ENCODE results near the gene LYG2. TPM values are rescaled to one million over a fixed set of nuclear protein-coding genes. Genes with fewer than 3 reads are reported as not detected.
"Not testable (repeated sequence)": the region's sequence is repeated elsewhere in the genome, so short reads cannot be mapped to it uniquely, and the experiment has no call there.

The LYG2 gene
- total RNA-seq, 1 donor from 2014 or later, result not detected

GRCh38 chr2:99279969-99280695, 24.7 kb upstream of the LYG2 start:
- TF ChIP-seq CTCF (IDR thresholded peaks at IDR 0.05), result no peak
- Histone ChIP-seq H3K4me1 (no peaks in the 10 kb centered on the region), H3K27ac (no peak overlapping the region), H3K9me3 (no peaks in the 10 kb centered on the region), H3K27me3 (no peaks in the 10 kb centered on the region), H3K36me3 (peaks cover 2 to 15% of the 10 kb centered on the region in 2 donors), H3K4me3 (no peak overlapping the region)
- DNase-seq (ENCODE audit: low spot score in 2 of 2), result no peak
- intact Hi-C loops (cut with DNase I), result no loop called here

GRCh38 chr2:99278793-99279291, 23.4 kb upstream of the LYG2 start:
- no peaks in the 10 kb centered on the region for H3K27me3 ChIP-seq
- TF ChIP-seq CTCF (IDR thresholded peaks at IDR 0.05), result no peak
- no peak overlapping the region for H3K27ac ChIP-seq
- intact Hi-C loops (cut with DNase I), result no loop called here
- no peak for DNase-seq (ENCODE audit: low spot score in 2 of 2)
- peaks cover 0 to 9% of the 10 kb centered on the region in 2 donors for H3K36me3 ChIP-seq
- no peak overlapping the region for H3K4me3 ChIP-seq
- H3K9me3 ChIP-seq, result no peaks in the 10 kb centered on the region
- no peaks in the 10 kb centered on the region for H3K4me1 ChIP-seq

GRCh38 chr2:99278195-99278765, 22.8 kb upstream of the LYG2 start:
- H3K4me3 ChIP-seq; H3K36me3 ChIP-seq; H3K9me3 ChIP-seq; H3K27me3 ChIP-seq; intact Hi-C loops (cut with DNase I); H3K4me1 ChIP-seq; DNase-seq (ENCODE audit: low spot score in 2 of 2); H3K27ac ChIP-seq: not testable (repeated sequence)

GRCh38 chr2:99275882-99276281, 20.4 kb upstream of the LYG2 start:
- H3K4me1 ChIP-seq, result no peaks in the 10 kb centered on the region
- H3K27ac ChIP-seq, result no peak overlapping the region
- H3K4me3 ChIP-seq, result no peak overlapping the region
- TF ChIP-seq CTCF (IDR thresholded peaks at IDR 0.05), result no peak
- DNase-seq (ENCODE audit: low spot score in 2 of 2), result no peak
- no peaks in the 10 kb centered on the region for H3K27me3 ChIP-seq
- H3K9me3 ChIP-seq, result no peaks in the 10 kb centered on the region
- intact Hi-C loops (cut with DNase I), result no loop called here
- H3K36me3 ChIP-seq, result no peaks in the 10 kb centered on the region

- TF ChIP-seq CTCF (IDR thresholded peaks at IDR 0.05), result no peak
- intact Hi-C loops (cut with DNase I), result no loop called here
- peaks cover 0 to 4% of the 10 kb centered on the region in 2 donors for H3K9me3 ChIP-seq
These were observed 5.8 kb upstream of the LYG2 start for GRCh38 chr2:99261242-99261641.

GRCh38 chr2:99260184-99260583, 4.7 kb upstream of the LYG2 start:
- intact Hi-C loops (cut with DNase I), result no loop called here

More at GRCh38 chr2:99261242-99261641, 5.8 kb upstream of the LYG2 start:
- H3K36me3 ChIP-seq, result no peaks in the 10 kb centered on the region
- no peaks in the 10 kb centered on the region for H3K4me1 ChIP-seq
- H3K27me3 ChIP-seq, result no peaks in the 10 kb centered on the region
- no peak overlapping the region for H3K4me3 ChIP-seq
- DNase-seq (ENCODE audit: low spot score in 2 of 2), result no peak
- H3K27ac ChIP-seq, result no peak overlapping the region

More at GRCh38 chr2:99260184-99260583, 4.7 kb upstream of the LYG2 start:
- Histone ChIP-seq H3K27me3 (no peaks in the 10 kb centered on the region), H3K4me3 (no peak overlapping the region), H3K27ac (no peak overlapping the region), H3K9me3 (peaks cover 0 to 4% of the 10 kb centered on the region in 2 donors), H3K36me3 (no peaks in the 10 kb centered on the region), H3K4me1 (no peaks in the 10 kb centered on the region)
- no peak for TF ChIP-seq CTCF (IDR thresholded peaks at IDR 0.05)
- no peak for DNase-seq (ENCODE audit: low spot score in 2 of 2)
